ENCODE results near the gene GPC5.

DNA sequence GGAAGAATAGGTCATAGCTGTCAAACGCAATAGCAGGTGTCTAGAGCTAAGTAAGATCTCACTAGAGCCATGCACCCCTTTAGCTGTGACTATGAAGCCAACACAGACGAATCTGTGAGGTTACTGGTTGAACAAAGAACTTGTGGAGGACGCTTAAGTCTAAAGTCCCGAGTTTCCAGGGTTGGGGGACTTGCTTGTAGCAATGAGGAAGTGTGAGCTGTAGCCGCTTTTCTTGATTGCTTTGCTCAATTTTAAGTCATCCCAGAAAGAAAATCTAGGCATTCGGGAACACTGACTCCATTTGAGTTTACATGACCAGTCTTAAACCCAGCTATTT is 1.6 kb downstream of the GPC5 start:
- TF ChIP-seq, protein P1, sequence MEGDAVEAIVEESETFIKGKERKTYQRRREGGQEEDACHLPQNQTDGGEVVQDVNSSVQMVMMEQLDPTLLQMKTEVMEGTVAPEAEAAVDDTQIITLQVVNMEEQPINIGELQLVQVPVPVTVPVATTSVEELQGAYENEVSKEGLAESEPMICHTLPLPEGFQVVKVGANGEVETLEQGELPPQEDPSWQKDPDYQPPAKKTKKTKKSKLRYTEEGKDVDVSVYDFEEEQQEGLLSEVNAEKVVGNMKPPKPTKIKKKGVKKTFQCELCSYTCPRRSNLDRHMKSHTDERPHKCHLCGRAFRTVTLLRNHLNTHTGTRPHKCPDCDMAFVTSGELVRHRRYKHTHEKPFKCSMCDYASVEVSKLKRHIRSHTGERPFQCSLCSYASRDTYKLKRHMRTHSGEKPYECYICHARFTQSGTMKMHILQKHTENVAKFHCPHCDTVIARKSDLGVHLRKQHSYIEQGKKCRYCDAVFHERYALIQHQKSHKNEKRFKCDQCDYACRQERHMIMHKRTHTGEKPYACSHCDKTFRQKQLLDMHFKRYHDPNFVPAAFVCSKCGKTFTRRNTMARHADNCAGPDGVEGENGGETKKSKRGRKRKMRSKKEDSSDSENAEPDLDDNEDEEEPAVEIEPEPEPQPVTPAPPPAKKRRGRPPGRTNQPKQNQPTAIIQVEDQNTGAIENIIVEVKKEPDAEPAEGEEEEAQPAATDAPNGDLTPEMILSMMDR (IDR thresholded peaks at IDR 0.05; ENCODE audit: low read length) = no peak
- no peak for TF ChIP-seq EZH2 (IDR thresholded peaks at IDR 0.05; ENCODE audit: borderline replicate concordance, low read length)

All from OCI-LY1 (cell line).